ENCODE results near the gene UBE3D. TPM values are rescaled to one million over a fixed set of nuclear protein-coding genes. Genes with fewer than 3 reads are reported as not detected.
A peak's percentile ranks its signal among the peaks of the same experiment; 100 is the strongest.

Gene UBE3D, protein sequence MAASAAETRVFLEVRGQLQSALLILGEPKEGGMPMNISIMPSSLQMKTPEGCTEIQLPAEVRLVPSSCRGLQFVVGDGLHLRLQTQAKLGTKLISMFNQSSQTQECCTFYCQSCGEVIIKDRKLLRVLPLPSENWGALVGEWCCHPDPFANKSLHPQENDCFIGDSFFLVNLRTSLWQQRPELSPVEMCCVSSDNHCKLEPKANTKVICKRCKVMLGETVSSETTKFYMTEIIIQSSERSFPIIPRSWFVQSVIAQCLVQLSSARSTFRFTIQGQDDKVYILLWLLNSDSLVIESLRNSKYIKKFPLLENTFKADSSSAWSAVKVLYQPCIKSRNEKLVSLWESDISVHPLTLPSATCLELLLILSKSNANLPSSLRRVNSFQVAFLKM
- 7.4 TPM for polyA plus RNA-seq (2013, experiment 1 of 2)
- 10.8 TPM for polyA plus RNA-seq (2013, experiment 2 of 2)

DNA sequence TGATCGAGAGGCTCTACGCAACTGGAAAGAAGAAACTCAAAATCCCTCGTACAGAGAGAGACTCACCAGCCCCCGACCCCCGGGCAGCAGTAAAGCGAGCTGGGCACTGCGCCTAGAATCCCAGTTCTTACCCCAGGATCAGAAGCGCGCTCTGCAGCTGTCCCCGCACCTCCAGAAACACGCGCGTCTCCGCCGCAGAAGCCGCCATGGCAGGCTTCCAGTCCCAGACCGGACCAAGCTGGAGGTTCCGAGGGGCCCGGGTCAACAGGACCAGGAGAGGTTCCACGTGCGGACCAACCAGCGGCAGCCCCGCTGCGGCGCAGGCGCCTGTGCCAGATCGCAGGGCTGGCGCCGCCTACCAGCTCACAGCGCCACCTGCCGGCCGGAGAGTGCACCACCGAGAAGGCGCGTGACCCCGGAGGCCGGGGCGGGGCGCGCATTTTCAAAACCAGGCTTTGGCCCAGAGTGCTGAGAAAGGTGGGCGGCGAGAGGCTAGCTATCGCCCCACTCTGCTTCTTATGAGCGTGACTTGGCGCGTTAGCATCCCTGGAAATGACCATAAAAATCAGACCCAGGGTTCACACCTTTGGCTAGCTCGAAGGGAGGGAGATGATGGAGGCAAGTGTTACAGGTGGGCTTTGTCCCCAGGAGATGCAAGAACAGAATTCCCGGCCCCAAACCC is at the start of gene UBE3D:
Gene UBE3D, minus strand, starts transcription at position 331 of the 682 bp plus-strand sequence. Its CDS starts 123 bp downstream, at position 208.
- H3K9ac ChIP-seq (ENCODE audit: low read depth, low read length), result peak within 1 kb of the TSS; percentile 90
- peaks cover 42% of the 10 kb centered on the region for H3K4me1 ChIP-seq (ENCODE audit: insufficient read depth, low read length)
- H3K4me3 ChIP-seq (ENCODE audit: low read length), result peak within 1 kb of the TSS; percentile 90
- peaks cover 7% of the 10 kb centered on the region for H3K36me3 ChIP-seq (ENCODE audit: insufficient read depth, low read length)
- no peaks in the 10 kb centered on the region for H3K27me3 ChIP-seq (ENCODE audit: insufficient read depth, low read length)
- WGBS, result 5% methylated on average over 48 of the region's 48 CpGs
- no peaks in the 10 kb centered on the region for H3K9me3 ChIP-seq (ENCODE audit: insufficient read depth, low read depth, low read length)
- H3K27ac ChIP-seq (ENCODE audit: low read depth, low read length), result peak within 1 kb of the TSS; percentile 51

DNA sequence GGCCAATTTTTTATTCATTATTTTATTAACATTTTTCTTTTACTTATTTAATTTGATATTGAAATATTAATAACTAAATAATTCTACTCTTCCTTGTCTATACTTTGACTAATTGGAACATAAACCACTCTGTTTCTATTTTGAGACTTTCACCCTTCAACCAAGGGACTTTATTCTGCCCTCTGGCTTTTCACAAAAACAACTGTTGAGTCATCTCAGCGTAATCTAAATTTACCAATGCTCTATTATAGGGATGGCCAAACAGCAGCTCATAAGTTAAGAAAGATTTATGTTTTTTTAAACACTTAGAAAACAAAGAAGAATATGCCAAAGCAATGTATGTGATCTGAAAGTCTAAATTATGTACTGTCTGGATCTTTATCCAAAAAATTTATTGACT is 48.5 kb upstream of the UBE3D start:
- no peaks in the 10 kb centered on the region for H3K9me3 ChIP-seq (ENCODE audit: insufficient read depth, low read depth, low read length)

DNA sequence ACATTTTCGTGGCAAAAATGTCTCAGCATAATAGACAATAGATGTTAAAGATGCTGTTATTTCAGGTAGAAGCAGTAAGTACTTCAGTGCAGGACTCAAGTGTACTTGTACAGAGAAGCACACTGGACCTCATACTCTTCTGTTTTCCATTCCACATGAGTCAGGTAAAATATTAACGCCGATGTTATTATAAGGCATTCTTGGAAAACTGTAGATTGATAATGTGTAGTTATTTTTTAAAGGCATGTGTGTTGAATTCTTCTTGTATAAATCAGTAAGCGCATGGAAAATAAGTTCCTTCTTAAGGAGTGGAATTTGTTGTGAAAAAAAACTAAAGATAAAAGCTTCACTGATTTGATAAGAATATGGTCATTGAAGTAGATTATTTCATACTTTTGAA is 47.6 kb upstream of the UBE3D start:
- no peaks in the 10 kb centered on the region for H3K27me3 ChIP-seq (ENCODE audit: insufficient read depth, low read length)
- 78% methylated on average over 4 of the region's 4 CpGs for WGBS
- H3K27ac ChIP-seq (ENCODE audit: low read depth, low read length), result no peak overlapping the region
- H3K4me1 ChIP-seq (ENCODE audit: insufficient read depth, low read length), result no peaks in the 10 kb centered on the region
- H3K4me3 ChIP-seq (ENCODE audit: low read length), result no peak overlapping the region
- H3K9me3 ChIP-seq (ENCODE audit: insufficient read depth, low read depth, low read length), result no peaks in the 10 kb centered on the region
- no peak overlapping the region for H3K9ac ChIP-seq (ENCODE audit: low read depth, low read length)
- peaks cover 29% of the 10 kb centered on the region for H3K36me3 ChIP-seq (ENCODE audit: insufficient read depth, low read length)

More for the DNA sequence above, 48.5 kb upstream of the UBE3D start:
- no peak overlapping the region for H3K4me3 ChIP-seq (ENCODE audit: low read length)
- no peak overlapping the region for H3K9ac ChIP-seq (ENCODE audit: low read depth, low read length)
- no peak overlapping the region for H3K27ac ChIP-seq (ENCODE audit: low read depth, low read length)
- H3K36me3 ChIP-seq (ENCODE audit: insufficient read depth, low read length), result peaks cover 29% of the 10 kb centered on the region
- 100% methylated on average over 1 of the region's 1 CpG for WGBS
- H3K4me1 ChIP-seq (ENCODE audit: insufficient read depth, low read length), result no peaks in the 10 kb centered on the region
- no peaks in the 10 kb centered on the region for H3K27me3 ChIP-seq (ENCODE audit: insufficient read depth, low read length)

DNA sequence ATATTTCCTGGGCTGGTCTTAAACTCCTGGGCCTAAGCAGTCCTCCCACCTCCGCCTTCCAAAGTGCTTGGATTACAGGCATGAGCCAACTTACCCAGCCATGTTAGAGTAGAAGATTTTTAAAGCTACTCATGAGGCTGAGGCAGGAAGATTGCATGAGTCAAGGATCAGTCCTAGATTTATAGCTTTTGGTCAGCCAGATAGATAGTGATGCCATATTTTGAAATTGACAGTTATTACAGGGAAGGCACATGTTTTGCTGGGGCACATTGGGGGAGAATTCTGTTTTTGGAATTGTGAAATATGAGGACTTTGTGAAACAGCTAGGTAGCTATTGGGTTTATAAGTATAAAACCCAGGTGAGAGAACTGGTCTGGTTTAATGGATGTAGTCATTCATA is 42.7 kb upstream of the UBE3D start:
- H3K27me3 ChIP-seq (ENCODE audit: insufficient read depth, low read length), result no peaks in the 10 kb centered on the region
- H3K9me3 ChIP-seq (ENCODE audit: insufficient read depth, low read depth, low read length), result no peaks in the 10 kb centered on the region
- 100% methylated on average over 1 of the region's 1 CpG for WGBS
- H3K27ac ChIP-seq (ENCODE audit: low read depth, low read length), result no peak overlapping the region
- H3K4me1 ChIP-seq (ENCODE audit: insufficient read depth, low read length), result no peaks in the 10 kb centered on the region
- H3K4me3 ChIP-seq (ENCODE audit: low read length), result no peak overlapping the region
- no peak overlapping the region for H3K9ac ChIP-seq (ENCODE audit: low read depth, low read length)
- H3K36me3 ChIP-seq (ENCODE audit: insufficient read depth, low read length), result peaks cover 23% of the 10 kb centered on the region

DNA sequence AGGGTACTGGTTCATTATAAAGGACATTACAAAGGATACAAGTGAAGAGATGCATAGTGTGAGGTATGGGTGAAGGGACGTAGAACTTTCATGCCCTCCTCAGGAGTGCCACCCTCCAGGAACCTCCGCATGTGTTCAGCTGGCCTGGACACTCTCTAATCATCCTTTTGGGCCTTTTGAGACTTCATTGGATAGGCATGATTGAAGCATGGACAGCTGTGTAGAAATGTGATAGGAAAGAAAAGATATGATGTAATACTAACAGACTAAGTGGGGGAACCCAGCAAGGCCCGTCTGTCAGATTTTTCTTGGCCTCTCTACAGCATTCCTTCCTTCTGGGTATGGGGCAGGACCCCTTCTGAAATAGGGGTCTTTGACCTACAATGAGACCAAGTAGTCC is 32.9 kb upstream of the UBE3D start:
- H3K9ac ChIP-seq (ENCODE audit: low read depth, low read length), result no peak overlapping the region
- H3K9me3 ChIP-seq (ENCODE audit: insufficient read depth, low read depth, low read length), result no peaks in the 10 kb centered on the region
- WGBS, result 98% methylated on average over 3 of the region's 3 CpGs
- H3K27ac ChIP-seq (ENCODE audit: low read depth, low read length), result no peak overlapping the region
- H3K4me1 ChIP-seq (ENCODE audit: insufficient read depth, low read length), result no peaks in the 10 kb centered on the region
- H3K36me3 ChIP-seq (ENCODE audit: insufficient read depth, low read length), result peaks cover 3% of the 10 kb centered on the region; the same call in 1 of the 2 replicates
- no peaks in the 10 kb centered on the region for H3K27me3 ChIP-seq (ENCODE audit: insufficient read depth, low read length)
- H3K4me3 ChIP-seq (ENCODE audit: low read length), result no peak overlapping the region

DNA sequence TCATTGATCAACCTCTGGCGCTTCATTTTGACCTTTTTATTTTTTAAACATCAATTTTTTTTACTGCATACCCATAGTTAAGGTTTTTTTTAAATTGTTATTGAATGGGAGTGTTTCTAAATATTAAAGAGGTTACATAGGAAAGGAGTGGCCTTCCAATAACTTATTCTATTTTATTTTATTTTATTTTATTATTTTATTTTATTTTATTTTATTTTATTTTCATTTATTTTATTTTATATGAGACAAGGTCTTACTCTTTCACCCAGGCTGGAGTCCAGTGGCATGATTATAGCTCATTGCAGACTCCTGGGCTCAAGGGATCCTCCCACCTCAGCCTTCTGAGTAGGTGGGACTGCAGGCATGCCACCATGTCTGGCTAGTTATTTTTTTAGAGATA is 32.0 kb upstream of the UBE3D start:
- Histone ChIP-seq H3K9ac (ENCODE audit: low read depth, low read length) (no peak overlapping the region), H3K36me3 (ENCODE audit: insufficient read depth, low read length) (peaks cover 3% of the 10 kb centered on the region; the same call in 1 of the 2 replicates), H3K4me1 (ENCODE audit: insufficient read depth, low read length) (no peaks in the 10 kb centered on the region), H3K4me3 (ENCODE audit: low read length) (no peak overlapping the region), H3K9me3 (ENCODE audit: insufficient read depth, low read depth, low read length) (no peaks in the 10 kb centered on the region), H3K27me3 (ENCODE audit: insufficient read depth, low read length) (no peaks in the 10 kb centered on the region), H3K27ac (ENCODE audit: low read depth, low read length) (no peak overlapping the region)
- no CpG with 5 or more reads among the region's 1 CpG for WGBS

DNA sequence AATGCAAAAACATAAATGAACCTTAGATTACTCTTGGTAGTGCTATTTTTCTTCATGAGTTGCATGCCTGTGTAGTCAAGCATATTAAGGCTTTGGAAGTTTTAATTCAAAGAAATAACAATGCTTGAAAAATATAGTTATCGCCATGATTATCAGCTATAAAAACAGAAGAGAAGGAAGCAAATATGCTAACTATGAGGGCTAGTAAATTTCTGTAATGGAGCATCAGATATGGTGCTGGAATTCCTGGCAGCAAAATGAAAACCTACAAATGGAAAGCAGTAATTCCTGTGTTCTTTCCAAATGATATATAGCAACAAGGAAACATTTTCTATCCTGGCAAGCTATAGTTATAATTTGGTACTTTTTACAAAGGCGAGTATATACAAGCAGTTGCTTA is 31.6 kb upstream of the UBE3D start:
- H3K27me3 ChIP-seq (ENCODE audit: insufficient read depth, low read length), result no peaks in the 10 kb centered on the region
- no peak overlapping the region for H3K27ac ChIP-seq (ENCODE audit: low read depth, low read length)
- H3K9ac ChIP-seq (ENCODE audit: low read depth, low read length), result no peak overlapping the region
- no peaks in the 10 kb centered on the region for H3K4me1 ChIP-seq (ENCODE audit: insufficient read depth, low read length)
- WGBS, result 96% methylated on average over 2 of the region's 2 CpGs
- H3K9me3 ChIP-seq (ENCODE audit: insufficient read depth, low read depth, low read length), result no peaks in the 10 kb centered on the region
- no peak overlapping the region for H3K4me3 ChIP-seq (ENCODE audit: low read length)
- peaks cover under 1% of the 10 kb centered on the region; the same call in 1 of the 2 replicates for H3K36me3 ChIP-seq (ENCODE audit: insufficient read depth, low read length)

DNA sequence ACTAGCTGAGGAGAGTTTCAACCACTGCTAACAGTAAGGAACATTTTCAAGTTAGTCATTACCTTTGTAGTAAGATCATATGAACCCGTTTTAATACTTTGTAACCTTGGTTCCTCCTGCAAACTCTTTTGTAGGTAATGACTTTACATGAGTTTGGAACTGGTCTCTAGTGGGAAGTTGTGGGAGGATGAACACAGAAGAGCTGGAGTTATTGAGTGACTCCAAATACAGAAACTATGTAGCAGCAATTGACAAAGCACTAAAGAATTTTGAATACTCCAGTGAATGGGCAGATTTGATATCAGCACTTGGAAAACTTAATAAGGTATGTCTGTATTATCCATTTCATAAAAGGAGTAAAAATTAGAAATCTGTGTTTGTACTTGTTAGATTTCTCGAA is 31.1 kb upstream of the UBE3D start:
- Histone ChIP-seq H3K9ac (ENCODE audit: low read depth, low read length) (no peak overlapping the region), H3K9me3 (ENCODE audit: insufficient read depth, low read depth, low read length) (no peaks in the 10 kb centered on the region), H3K4me3 (ENCODE audit: low read length) (no peak overlapping the region), H3K27me3 (ENCODE audit: insufficient read depth, low read length) (no peaks in the 10 kb centered on the region), H3K27ac (ENCODE audit: low read depth, low read length) (no peak overlapping the region), H3K4me1 (ENCODE audit: insufficient read depth, low read length) (no peaks in the 10 kb centered on the region), H3K36me3 (ENCODE audit: insufficient read depth, low read length) (no peaks in the 10 kb centered on the region; the same call in 1 of the 2 replicates)
- 96% methylated on average over 2 of the region's 2 CpGs for WGBS

DNA sequence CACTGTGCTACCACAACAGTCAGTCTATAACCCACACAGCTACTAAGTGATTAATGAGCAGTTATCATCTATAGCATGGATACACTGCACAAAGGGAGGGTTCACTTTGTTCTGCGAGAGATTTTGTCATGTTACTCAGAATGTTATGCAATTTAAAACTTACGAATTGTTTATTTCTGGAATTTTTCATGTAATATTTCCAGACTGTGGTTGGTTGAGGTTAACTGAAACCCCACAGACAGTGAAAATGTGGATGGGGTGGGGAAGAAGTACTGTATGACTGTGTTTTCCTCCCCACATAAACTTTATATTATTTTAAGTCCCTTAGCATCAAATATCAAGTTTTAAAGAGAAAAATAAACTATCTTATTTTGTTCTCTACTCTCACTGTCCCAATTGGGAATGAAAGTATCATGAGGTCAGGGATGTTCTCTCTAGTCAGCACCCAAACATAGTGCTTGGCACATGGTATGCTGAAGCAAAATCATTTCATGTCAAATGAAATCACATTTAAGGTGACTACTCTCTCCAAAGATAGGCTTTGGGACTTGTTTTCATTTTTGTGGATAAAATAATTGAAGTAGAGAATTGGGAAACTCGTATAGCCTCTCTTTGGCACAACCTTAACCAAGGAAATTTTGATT is 27.2 kb upstream of the UBE3D start:
- Histone ChIP-seq H3K27me3 (ENCODE audit: insufficient read depth, low read length) (no peaks in the 10 kb centered on the region), H3K36me3 (ENCODE audit: insufficient read depth, low read length) (no peaks in the 10 kb centered on the region), H3K4me3 (ENCODE audit: low read length) (no peak overlapping the region), H3K9me3 (ENCODE audit: insufficient read depth, low read depth, low read length) (no peaks in the 10 kb centered on the region), H3K4me1 (ENCODE audit: insufficient read depth, low read length) (no peaks in the 10 kb centered on the region), H3K27ac (ENCODE audit: low read depth, low read length) (no peak overlapping the region), H3K9ac (ENCODE audit: low read depth, low read length) (no peak overlapping the region)
- WGBS, result 95% methylated on average over 2 of the region's 3 CpGs

DNA sequence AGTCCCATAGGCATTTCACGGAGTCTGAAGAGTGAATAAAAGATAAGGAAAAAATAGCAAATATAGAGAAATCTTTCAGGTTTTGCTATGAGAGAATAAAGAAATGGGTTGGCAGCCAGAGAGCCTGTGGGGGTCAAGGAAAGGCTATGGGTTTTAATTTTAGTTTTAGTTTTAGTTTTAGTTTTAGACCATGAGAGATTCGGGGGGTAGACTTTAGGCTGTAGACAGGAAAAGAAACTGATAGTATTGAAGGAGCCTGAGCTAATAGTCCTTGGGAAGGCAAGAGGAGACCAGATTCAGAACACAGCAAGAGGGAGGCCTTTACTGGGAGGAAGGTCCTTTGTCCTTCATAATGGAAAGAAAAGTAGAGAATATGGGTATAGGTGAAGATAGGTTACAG is 21.1 kb upstream of the UBE3D start:
- Histone ChIP-seq H3K27ac (ENCODE audit: low read depth, low read length) (no peak overlapping the region), H3K9ac (ENCODE audit: low read depth, low read length) (no peak overlapping the region), H3K4me1 (ENCODE audit: insufficient read depth, low read length) (no peaks in the 10 kb centered on the region), H3K9me3 (ENCODE audit: insufficient read depth, low read depth, low read length) (no peaks in the 10 kb centered on the region), H3K27me3 (ENCODE audit: insufficient read depth, low read length) (no peaks in the 10 kb centered on the region), H3K4me3 (ENCODE audit: low read length) (no peak overlapping the region), H3K36me3 (ENCODE audit: insufficient read depth, low read length) (no peaks in the 10 kb centered on the region)
- WGBS, result 94% methylated on average over 2 of the region's 2 CpGs

DNA sequence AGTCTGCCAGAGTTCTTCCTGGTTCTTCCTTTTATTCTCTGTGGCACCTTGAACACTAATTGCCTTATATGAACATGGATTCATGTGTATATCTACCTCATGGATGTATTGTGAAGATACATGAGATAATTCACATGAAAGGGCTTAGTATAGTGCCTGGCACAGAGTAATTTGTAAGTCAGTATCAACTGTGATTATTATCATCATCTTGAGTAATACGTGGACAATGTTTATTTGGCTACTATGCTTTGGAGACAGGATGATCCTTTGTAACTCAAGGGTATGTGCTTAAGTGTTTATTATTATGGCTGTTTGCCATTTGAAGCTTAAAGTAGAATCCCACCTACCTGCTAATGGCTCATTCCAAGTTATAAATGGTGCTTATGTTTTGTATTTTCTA is 17.8 kb upstream of the UBE3D start:
- WGBS, result 91% methylated on average over 1 of the region's 1 CpG

More for the DNA sequence above, 17.8 kb upstream of the UBE3D start:
- Histone ChIP-seq H3K4me3 (ENCODE audit: low read length) (no peak overlapping the region), H3K9ac (ENCODE audit: low read depth, low read length) (no peak overlapping the region), H3K27me3 (ENCODE audit: insufficient read depth, low read length) (no peaks in the 10 kb centered on the region), H3K4me1 (ENCODE audit: insufficient read depth, low read length) (peaks cover 16% of the 10 kb centered on the region), H3K27ac (ENCODE audit: low read depth, low read length) (no peak overlapping the region), H3K36me3 (ENCODE audit: insufficient read depth, low read length) (no peaks in the 10 kb centered on the region), H3K9me3 (ENCODE audit: insufficient read depth, low read depth, low read length) (no peaks in the 10 kb centered on the region)

All from HUES64 (cell line).